Rectal smooth muscle tissue (tissue), 1 donor: ENCODE measurements around the gene SLC29A1.

Source experiments
- H3K27ac ChIP-seq: one replicate; pipeline ENCODE4 v1.7.0; 2013; ENCODE audit warnings: low read depth, low read length, inconsistent platforms
- H3K27me3 ChIP-seq: one replicate; pipeline ENCODE4 v1.7.0; 2013; ENCODE audit warnings: low read length; ENCODE audit not compliant: control insufficient read depth, insufficient read depth
- H3K36me3 ChIP-seq: one replicate; pipeline ENCODE4 v1.7.0; 2013; ENCODE audit warnings: low read length; ENCODE audit not compliant: control insufficient read depth, insufficient read depth
- H3K4me1 ChIP-seq: one replicate; pipeline ENCODE4 v1.7.0; 2013; ENCODE audit warnings: low read length; ENCODE audit not compliant: control insufficient read depth, insufficient read depth
- H3K4me3 ChIP-seq: one replicate; pipeline ENCODE4 v1.7.0; 2013; ENCODE audit warnings: low read length
- H3K9ac ChIP-seq: one replicate; pipeline ENCODE4 v1.7.0; 2013; ENCODE audit warnings: low read length

SLC29A1 gene

GRCh38 chr6:44201200-44201599 is 22.2 kb upstream of the SLC29A1 start:
- Histone ChIP-seq H3K9ac (no peak overlapping the region), H3K36me3 (no peaks in the 10 kb centered on the region), H3K4me1 (no peaks in the 10 kb centered on the region), H3K27me3 (no peaks in the 10 kb centered on the region), H3K4me3 (no peak overlapping the region), H3K27ac (no peak overlapping the region)

GRCh38 chr6:44201638-44202303 is 21.6 kb upstream of the SLC29A1 start:
- no peak overlapping the region for H3K4me3 ChIP-seq
- no peaks in the 10 kb centered on the region for H3K4me1 ChIP-seq
- H3K9ac ChIP-seq: no peak overlapping the region
- no peaks in the 10 kb centered on the region for H3K36me3 ChIP-seq
- no peaks in the 10 kb centered on the region for H3K27me3 ChIP-seq
- H3K27ac ChIP-seq: no peak overlapping the region

- Histone ChIP-seq H3K27ac (no peak overlapping the region), H3K4me1 (no peaks in the 10 kb centered on the region)
Observed at GRCh38 chr6:44202332-44202971, 20.9 kb upstream of the SLC29A1 start.

GRCh38 chr6:44202972-44203750 is 20.2 kb upstream of the SLC29A1 start:
- no peak overlapping the region for H3K4me3 ChIP-seq
- peak overlapping the region; percentile 20 for H3K27ac ChIP-seq
- H3K36me3 ChIP-seq: no peaks in the 10 kb centered on the region
- H3K9ac ChIP-seq: no peak overlapping the region
- no peaks in the 10 kb centered on the region for H3K27me3 ChIP-seq
- no peaks in the 10 kb centered on the region for H3K4me1 ChIP-seq

More at GRCh38 chr6:44202332-44202971, 20.9 kb upstream of the SLC29A1 start:
- Histone ChIP-seq H3K9ac (no peak overlapping the region), H3K27me3 (no peaks in the 10 kb centered on the region), H3K36me3 (no peaks in the 10 kb centered on the region), H3K4me3 (no peak overlapping the region)

- H3K36me3 ChIP-seq: no peaks in the 10 kb centered on the region
- H3K27ac ChIP-seq: no peak overlapping the region
- no peaks in the 10 kb centered on the region for H3K27me3 ChIP-seq
- H3K4me1 ChIP-seq: no peaks in the 10 kb centered on the region
- H3K9ac ChIP-seq: no peak overlapping the region
- no peak overlapping the region for H3K4me3 ChIP-seq
Observed at GRCh38 chr6:44203955-44204354, 19.4 kb upstream of the SLC29A1 start.

GRCh38 chr6:44207966-44208365 is 15.4 kb upstream of the SLC29A1 start:
- no peaks in the 10 kb centered on the region for H3K4me1 ChIP-seq
- H3K36me3 ChIP-seq: no peaks in the 10 kb centered on the region
- no peaks in the 10 kb centered on the region for H3K27me3 ChIP-seq
- no peak overlapping the region for H3K9ac ChIP-seq
- no peak overlapping the region for H3K27ac ChIP-seq
- H3K4me3 ChIP-seq: no peak overlapping the region

GRCh38 chr6:44211284-44211683 is 12.1 kb upstream of the SLC29A1 start:
- Histone ChIP-seq H3K27me3 (no peaks in the 10 kb centered on the region), H3K4me1 (no peaks in the 10 kb centered on the region)

GRCh38 chr6:44214307-44214706 is 9.1 kb upstream of the SLC29A1 start:
- Histone ChIP-seq H3K27ac (no peak overlapping the region), H3K27me3 (no peaks in the 10 kb centered on the region), H3K36me3 (no peaks in the 10 kb centered on the region), H3K4me3 (no peak overlapping the region), H3K4me1 (peaks cover 19% of the 10 kb centered on the region), H3K9ac (no peak overlapping the region)

More at GRCh38 chr6:44211284-44211683, 12.1 kb upstream of the SLC29A1 start:
- Histone ChIP-seq H3K4me3 (no peak overlapping the region), H3K27ac (no peak overlapping the region), H3K36me3 (no peaks in the 10 kb centered on the region), H3K9ac (no peak overlapping the region)

GRCh38 chr6:44216677-44217331 is 6.6 kb upstream of the SLC29A1 start, which contains the start of gene MYMX:
TSS of gene MYMX (plus strand) at chr6:44216926. CDS start at chr6:44217472, 546 bp downstream.
- H3K4me1 ChIP-seq: peaks cover 29% of the 10 kb centered on the region
- no peaks in the 10 kb centered on the region for H3K27me3 ChIP-seq
- H3K4me3 ChIP-seq: no peak within 1 kb of the TSS
- peak within 1 kb of the TSS; percentile 85 for H3K27ac ChIP-seq
- H3K36me3 ChIP-seq: no peaks in the 10 kb centered on the region
- H3K9ac ChIP-seq: no peak within 1 kb of the TSS

GRCh38 chr6:44217332-44218143 is 5.9 kb upstream of the SLC29A1 start:
- H3K27me3 ChIP-seq: no peaks in the 10 kb centered on the region
- peak overlapping the region; percentile 85 for H3K27ac ChIP-seq
- H3K36me3 ChIP-seq: no peaks in the 10 kb centered on the region
- H3K9ac ChIP-seq: no peak overlapping the region
- no peak overlapping the region for H3K4me3 ChIP-seq
- H3K4me1 ChIP-seq: peaks cover 35% of the 10 kb centered on the region

GRCh38 chr6:44219053-44219814 is 4.2 kb upstream of the SLC29A1 start:
- Histone ChIP-seq H3K27ac (peak overlapping the region; percentile 81), H3K9ac (peak overlapping the region; percentile 67), H3K4me3 (peak overlapping the region; percentile 69), H3K36me3 (no peaks in the 10 kb centered on the region), H3K4me1 (peaks cover 40% of the 10 kb centered on the region), H3K27me3 (no peaks in the 10 kb centered on the region)
